A549 (cell line): Measurements from ENCODE around the gene CXCL14. TPM values are rescaled to one million over a fixed set of nuclear protein-coding genes. Genes with fewer than 3 reads are reported as not detected.

Experiments used
- ATAC-seq, 2 experiments: fragments of 200-7000 bp in 1 of 2; fragments of >200 bp in 1 of 2; cut with Nextera tagmentation in 1 of 2; cut with Tn5 transposase in 1 of 2; 3 replicates each; pipeline versions ENCODE4 v1.8.0 to v1.9.1; 2018 to 2020; ENCODE audit warnings: mild to moderate bottlenecking in 1 of 2, moderate library complexity in 1 of 2
- CTCF ChIA-PET: fragments of 300-600 bp; sonication (Branson Sonifier 250); formaldehyde crosslinking; extraction: SDS; loops from one replicate; lab custom pipeline; 2021; ENCODE audit warnings: antibody characterized with exemption, inconsistent platforms; lab: Yijun Ruan, JAX
- POLR2A ChIA-PET: fragments of 350-600 bp; formaldehyde crosslinking; extraction: SDS; loops from one replicate; lab custom pipeline; 2021; ENCODE audit warnings: antibody characterized with exemption, inconsistent platforms; lab: Yijun Ruan, JAX
- DNase-seq, 2 experiments: peaks; one replicate each; pipeline versions ENCODE4 v3.0.0 to v3.0.0-alpha.2; 2011 to 2016; ENCODE audit warnings: low read depth in 1 of 2, low spot score in 1 of 2
- FAIRE-seq: peaks from 2 replicates; lab custom pipeline; 2011; peaks lifted over from hg19 to GRCh38; lab: Jason Lieb, UNC
- H3K27ac ChIP-seq, 2 experiments: fragments of >200 bp; sonication (Bioruptor Twin); formaldehyde crosslinking; 3 replicates each; pipeline ENCODE4 v1.5.1; 2016 to 2017
- H3K4me1 ChIP-seq: fragments of >200 bp; sonication (Bioruptor Twin); formaldehyde crosslinking; 3 replicates; pipeline ENCODE4 v1.6.1; 2016
- H3K4me2 ChIP-seq: fragments of >200 bp; sonication (Bioruptor Twin); formaldehyde crosslinking; 3 replicates; pipeline ENCODE4 v1.6.1; 2016
- H3K4me3 ChIP-seq: fragments of >200 bp; sonication (Bioruptor Twin); formaldehyde crosslinking; 3 replicates; pipeline ENCODE4 v1.5.1; 2016
- H3K9me3 ChIP-seq: fragments of >200 bp; sonication (Bioruptor Twin); formaldehyde crosslinking; 3 replicates; pipeline ENCODE4 v1.6.1; 2016
- BHLHE40 ChIP-seq: IDR thresholded peaks from 2 replicates; pipeline ENCODE4 v1.6.1; 2012; ENCODE audit warnings: low read depth, low read length, inconsistent platforms
- CBX2 ChIP-seq: fragments of 200-600 bp; sonication (generic); IDR thresholded peaks from 2 replicates; pipeline ENCODE4 v1.6.1; 2016; ENCODE audit warnings: low read depth, mild to moderate bottlenecking, borderline replicate concordance
- CEBPB ChIP-seq, 2 experiments: fragments of >200 bp in 1 of 2; sonication (Bioruptor Twin) in 1 of 2; formaldehyde crosslinking in 1 of 2; IDR thresholded peaks; 2 replicates each; pipeline ENCODE4 v1.6.1; 2012 to 2016
- CTCF ChIP-seq: fragments of >200 bp; sonication (Bioruptor Twin); formaldehyde crosslinking; IDR thresholded peaks from 3 replicates; pipeline ENCODE4 v1.5.1; 2016
- E2F6 ChIP-seq: IDR thresholded peaks from 2 replicates; pipeline ENCODE4 v1.6.1; 2012; ENCODE audit warnings: low read depth, borderline replicate concordance
- EHMT2 ChIP-seq: fragments of 200-600 bp; sonication (generic); IDR thresholded peaks from 2 replicates; pipeline ENCODE4 v1.6.1; 2016; ENCODE audit warnings: antibody characterized with exemption, low read depth, mild to moderate bottlenecking, moderate library complexity
- HDAC2 ChIP-seq: fragments of 200-600 bp; sonication (generic); IDR thresholded peaks from 2 replicates; pipeline ENCODE4 v1.6.1; 2016
- HES2 ChIP-seq: fragments of >200 bp; sonication (Bioruptor Twin); formaldehyde crosslinking; IDR thresholded peaks from 2 replicates; pipeline ENCODE4 v1.6.1; 2016
- HEYL ChIP-seq: fragments of 250-450 bp; sonication (Bioruptor Pico); IDR thresholded peaks from 2 replicates; pipeline ENCODE4 v1.8.0; 2021; ENCODE audit warnings: mild to moderate bottlenecking, moderate library complexity
- HMGXB4 ChIP-seq: fragments of 250-450 bp; sonication (Bioruptor Pico); IDR thresholded peaks from 2 replicates; pipeline ENCODE4 v1.5.0; 2021; ENCODE audit warnings: mild to moderate bottlenecking, moderate library complexity, borderline replicate concordance
- HOXB13 ChIP-seq: fragments of 250-450 bp; sonication (Bioruptor Pico); IDR thresholded peaks from 2 replicates; pipeline ENCODE4 v1.5.0; 2020; ENCODE audit warnings: low read depth, mild to moderate bottlenecking, moderate library complexity
- HOXB5 ChIP-seq: fragments of 250-450 bp; sonication (Bioruptor Pico); IDR thresholded peaks from 2 replicates; pipeline ENCODE4 v1.5.0; 2020; ENCODE audit warnings: mild to moderate bottlenecking, moderate library complexity
- MAZ ChIP-seq: fragments of 150-350 bp; IDR thresholded peaks from 2 replicates; pipeline ENCODE4 v1.6.1; 2014; ENCODE audit warnings: antibody characterized with exemption, low read depth, low read length, borderline replicate concordance
- MYC ChIP-seq: IDR thresholded peaks from 2 replicates; pipeline ENCODE4 v1.6.1; 2012; ENCODE audit warnings: mild to moderate bottlenecking, inconsistent platforms, low read length, improper control_type of control experiment, borderline replicate concordance
- POLR2A ChIP-seq: IDR thresholded peaks from 2 replicates; pipeline ENCODE4 v1.6.1; 2012; ENCODE audit warnings: mild to moderate bottlenecking, low read length
- RAD21 ChIP-seq, 2 experiments: fragments of >200 bp in 1 of 2; sonication (Bioruptor Twin) in 1 of 2; formaldehyde crosslinking in 1 of 2; IDR thresholded peaks in 1 of 2; conservative IDR thresholded peaks in 1 of 2; 2 replicates in 1 of 2; 3 replicates in 1 of 2; pipeline ENCODE4 v1.6.1; 2012 to 2018; ENCODE audit warnings: inconsistent platforms in 1 of 2
- RARB ChIP-seq: fragments of 250-450 bp; sonication (Bioruptor Pico); IDR thresholded peaks from 2 replicates; pipeline ENCODE4 v1.8.0; 2021; ENCODE audit warnings: mild to moderate bottlenecking, moderate library complexity
- RCOR1 ChIP-seq: fragments of 150-350 bp; IDR thresholded peaks from 2 replicates; pipeline ENCODE4 v1.6.1; 2014; ENCODE audit warnings: antibody characterized with exemption, low read length, low read depth
- REST ChIP-seq: fragments of 200-600 bp; sonication (generic); IDR thresholded peaks from 2 replicates; pipeline ENCODE4 v1.6.1; 2016; ENCODE audit warnings: antibody characterized with exemption, mild to moderate bottlenecking, moderate library complexity
- SMC3 ChIP-seq: fragments of >200 bp; sonication (Bioruptor Twin); formaldehyde crosslinking; IDR thresholded peaks from 3 replicates; pipeline ENCODE4 v1.6.1; 2018; ENCODE audit warnings: inconsistent platforms
- TP53 ChIP-seq: fragments of 250-450 bp; sonication (Bioruptor Pico); IDR thresholded peaks from 2 replicates; pipeline ENCODE4 v1.5.0; 2021; ENCODE audit warnings: mild to moderate bottlenecking, moderate library complexity
- ZNF302 ChIP-seq: fragments of 250-450 bp; sonication (Bioruptor Pico); IDR thresholded peaks from 2 replicates; pipeline ENCODE4 v1.9.0; 2021; ENCODE audit warnings: inconsistent platforms, mild to moderate bottlenecking, moderate library complexity
- ZSCAN20 ChIP-seq: fragments of 250-450 bp; sonication (Bioruptor Pico); IDR thresholded peaks from 2 replicates; pipeline ENCODE4 v1.8.0; 2022; ENCODE audit warnings: mild to moderate bottlenecking, moderate library complexity
- WGBS: methylation state at CpG from one replicate; pipeline ENCODE4 v1.1.6; 2017; ENCODE audit errors: missing lambda C conversion rate; 5-methylcytosine and 5-hydroxymethylcytosine counted together
- polyA plus RNA-seq, 4 experiments: library from polyadenylated mRNA; depleted of rRNA in 3 of 4; stranded (reverse); fragments of >200 nt; fragmentation: RNase III in 1 of 4; extraction: RNeasy Plus Mini Kit Qiagen cat#74134 plus additional on column Dnase treatment in 1 of 4; gene quantifications; 2 replicates in 3 of 4; 3 replicates in 1 of 4; pipeline ENCODE4 v1.2.3, GENCODE V29; 2011 to 2017

CXCL14 gene
- polyA plus RNA-seq, 2 of the 4 experiments (the other 2 are of a cell fraction), result 0.12 TPM; not detected in 1

GRCh38 chr5:135553688-135554462 lies 24.9 kb downstream of the CXCL14 start:
- Histone ChIP-seq H3K4me1 (no peaks in the 10 kb centered on the region), H3K4me3 (0 out of 3 replicates have a peak overlapping the region, but pooled peaks have one; percentile 17), H3K27ac (peak overlapping the region; percentile 35 to 78; a peak in 5 of 6 replicates), H3K9me3 (no peaks in the 10 kb centered on the region), H3K4me2 (peak overlapping the region; percentile 68)
- peak; percentile 62 to 81 for DNase-seq
- ChIA-PET CTCF (interaction anchor here (0.6 to 34.8 kb wide), 28 partner anchors 11 to 658 kb away, joined by 3 to 1932 read pairs (median 3); partner anchors contain the start of genes CXCL14, DCANP1, NEUROG1 and SLC25A48), POLR2A (interaction anchor here (1.0 kb wide), 1 partner anchor 14 kb away, joined by 6 read pairs; no protein-coding TSS in a partner anchor)
- FAIRE-seq, result no peak
- peak; percentile 77 to 87 for ATAC-seq
- WGBS, result 14% methylated on average over 8 of the region's 8 CpGs
- TF ChIP-seq HDAC2, result no peak
- no peak for TF ChIP-seq HOXB13 (CRISPR knock-in tag)
- no peak for TF ChIP-seq ZSCAN20
- TF ChIP-seq SMC3, result peak; percentile 52; the same call in 1 of the 3 replicates
- no peak for TF ChIP-seq MYC
- peak; percentile 65 to 67 for TF ChIP-seq RAD21 (conservative IDR thresholded peaks at IDR 0.05 in 1 of 2, IDR thresholded peaks at IDR 0.05 in 1 of 2)
- TF ChIP-seq RCOR1, result no peak
- no peak for TF ChIP-seq TP53 (CRISPR knock-in tag)
- TF ChIP-seq CTCF, result peak; percentile 58
- no peak for TF ChIP-seq REST
- TF ChIP-seq E2F6, result no peak
- no peak for TF ChIP-seq POLR2A
- TF ChIP-seq RARB (CRISPR knock-in tag), result no peak
- TF ChIP-seq BHLHE40, result no peak

- CTCF ChIA-PET, result interaction anchor here (0.6 to 34.8 kb wide), 44 partner anchors 9 to 999 kb away, joined by 3 to 1932 read pairs (median 4); partner anchors contain the start of genes CXCL14, DCANP1, NEUROG1 and SLC25A48
- WGBS, result 31% methylated on average over 15 of the region's 15 CpGs
- FAIRE-seq, result peak; percentile 73
- Histone ChIP-seq H3K27ac (no peak overlapping the region), H3K9me3 (no peaks in the 10 kb centered on the region), H3K4me1 (no peaks in the 10 kb centered on the region), H3K4me2 (no peak overlapping the region), H3K4me3 (no peak overlapping the region)
- DNase-seq, result peak; percentile 72 to 75
- POLR2A ChIA-PET, result no interaction called here
- peak; percentile 61 to 90 for ATAC-seq
- TF ChIP-seq HES2, result no peak
- no peak for TF ChIP-seq HMGXB4
- TF ChIP-seq POLR2A, result no peak
- no peak for TF ChIP-seq HDAC2
- no peak for TF ChIP-seq ZSCAN20
- TF ChIP-seq RAD21 (conservative IDR thresholded peaks at IDR 0.05 in 1 of 2, IDR thresholded peaks at IDR 0.05 in 1 of 2), result peak; percentile 85 to 89
- TF ChIP-seq ZNF302, result no peak
- peak; percentile 90 for TF ChIP-seq SMC3
- no peak for TF ChIP-seq CEBPB (IDR thresholded peaks at IDR 0.05)
- TF ChIP-seq MAZ, result no peak
- no peak for TF ChIP-seq EHMT2
- TF ChIP-seq HEYL (CRISPR knock-in tag), result no peak
- no peak for TF ChIP-seq RCOR1
- TF ChIP-seq CBX2, result no peak
- TF ChIP-seq HOXB5 (CRISPR knock-in tag), result no peak
Measured at GRCh38 chr5:135551593-135552447, 27.0 kb downstream of the CXCL14 start.
